GM21515 (cell line): ENCODE data around the gene IP6K3.

ENCODE experiments used
- ATAC-seq: cut with Tn5 transposase; IDR thresholded peaks from one replicate; pipeline ENCODE4 v1.9.1; 2021; ENCODE audit not compliant: unreplicated experiment

The IP6K3 gene

GRCh38 chr6:33746651-33747100 is at the start of gene IP6K3:
Gene IP6K3 (minus strand): TSS chr6:33746905. CDS start chr6:33735476, 11,429 bp downstream.
- ATAC-seq: no peak

DNA sequence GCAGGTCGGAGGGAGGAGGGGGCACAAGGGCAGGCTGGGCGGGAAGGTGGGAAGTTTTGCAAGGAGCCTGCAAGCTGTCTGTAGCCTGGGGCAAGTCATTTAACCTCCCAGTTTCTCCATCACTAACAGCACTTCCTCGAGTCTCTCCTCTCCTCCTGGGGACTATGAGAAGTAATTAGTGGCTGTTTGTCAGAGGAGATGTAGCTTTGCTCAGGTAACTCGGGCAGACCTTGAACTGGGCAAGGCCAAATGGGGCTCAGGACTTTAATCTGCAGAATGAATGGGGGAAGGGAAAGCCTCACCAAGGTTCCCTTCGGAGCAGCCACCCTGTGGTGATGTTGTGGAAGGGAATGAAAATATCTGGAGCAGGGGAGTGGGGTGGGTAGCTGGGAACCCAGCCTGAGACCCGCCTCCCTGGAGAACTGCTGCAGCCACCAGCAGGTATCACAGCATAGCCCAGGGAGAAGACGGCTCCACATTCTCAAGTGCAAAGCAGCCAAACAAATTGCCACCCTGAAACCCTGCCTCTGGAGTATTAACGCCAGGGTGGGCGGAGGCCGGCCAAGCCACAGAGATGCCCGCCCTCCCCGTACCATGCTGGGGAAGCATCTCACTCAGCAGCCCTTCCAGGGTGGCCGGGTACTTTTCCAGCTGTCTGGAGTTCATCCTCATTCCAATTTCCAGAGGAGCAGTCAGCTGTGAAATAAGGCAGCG is 48.4 kb upstream of the IP6K3 start:
- ATAC-seq: no peak

DNA sequence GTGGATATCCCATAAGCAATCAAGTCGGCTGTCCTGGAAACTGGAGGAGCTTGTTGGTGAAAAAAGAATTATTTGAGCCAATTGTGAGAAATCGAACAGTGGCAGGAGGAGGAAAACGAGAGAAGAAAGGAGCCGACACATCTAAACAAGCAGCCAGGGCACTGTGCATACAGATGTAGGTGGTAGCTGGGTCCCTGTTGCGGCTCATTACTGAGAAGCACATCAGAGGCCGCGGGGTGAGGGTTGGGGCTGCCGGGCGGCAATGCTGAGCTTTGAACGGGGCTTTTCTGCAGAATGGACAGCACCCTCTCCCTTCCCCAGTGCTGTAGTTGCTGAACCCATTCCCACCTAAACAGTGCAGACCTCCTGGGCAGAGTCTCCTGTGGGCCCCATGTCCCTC is 46.3 kb upstream of the IP6K3 start:
- ATAC-seq: no peak

GRCh38 chr6:33791620-33792019 is 44.9 kb upstream of the IP6K3 start:
- ATAC-seq: no peak

DNA sequence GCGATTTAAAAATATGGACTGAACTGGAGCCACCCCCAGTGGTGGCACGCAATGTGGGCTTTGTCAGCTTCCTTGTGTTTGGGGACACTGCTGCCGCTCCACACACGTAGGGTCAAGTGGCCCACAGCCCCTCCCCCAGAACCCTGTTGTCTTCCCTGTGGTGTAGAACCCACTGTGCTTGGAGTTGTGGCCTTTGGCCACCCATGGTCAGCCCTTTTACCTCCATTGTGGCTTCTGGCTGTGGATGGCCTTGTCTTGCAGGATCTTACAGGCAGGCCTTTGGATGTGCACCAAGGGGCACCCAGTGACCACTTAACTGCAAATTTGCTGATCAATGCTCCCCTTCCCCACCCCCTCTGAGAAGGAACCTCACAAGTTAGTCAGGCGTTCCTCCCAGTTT is 44.2 kb upstream of the IP6K3 start:
- no peak for ATAC-seq

DNA sequence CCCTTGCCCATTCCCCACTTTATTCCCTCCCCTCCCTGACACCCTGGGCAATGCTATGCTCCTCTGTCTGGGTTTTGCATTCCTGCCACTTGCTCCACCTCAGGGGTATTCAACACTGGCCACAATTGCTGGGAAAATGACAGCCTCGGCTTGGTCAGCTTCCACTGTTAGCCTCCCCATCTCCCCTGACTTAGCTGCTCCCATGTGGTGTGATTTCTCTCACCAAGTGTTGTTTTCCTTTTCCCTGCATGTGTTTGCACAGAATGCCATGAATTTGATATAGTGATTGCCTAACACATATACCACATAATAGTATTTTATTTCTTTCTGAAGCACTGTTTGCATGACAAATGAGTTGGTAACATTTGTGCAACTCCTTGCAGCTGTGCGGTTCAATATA is 43.7 kb upstream of the IP6K3 start:
- no peak for ATAC-seq

DNA sequence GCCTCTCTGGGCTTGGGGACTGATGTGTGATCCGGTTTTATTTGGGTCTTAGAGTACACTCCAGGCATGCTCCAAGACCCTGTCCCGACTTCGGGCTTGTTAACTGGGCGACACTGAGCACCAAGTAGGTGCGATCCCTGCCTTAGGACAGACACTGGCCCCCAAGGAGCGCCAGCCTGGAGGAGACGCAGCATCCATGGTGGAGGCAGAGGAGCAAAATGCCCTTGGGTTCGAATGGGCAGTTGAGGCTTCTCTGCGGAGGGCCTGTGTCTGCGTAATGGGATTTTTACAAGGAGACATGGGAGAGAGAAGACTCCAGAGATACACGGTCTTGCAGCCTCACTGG is 42.8 kb upstream of the IP6K3 start:
- no peak for ATAC-seq

GRCh38 chr6:33788694-33789549 is 42.2 kb upstream of the IP6K3 start, which contains the start of gene LEMD2:
Gene LEMD2 (minus strand): TSS chr6:33789130. CDS start chr6:33789116, 14 bp downstream.
- ATAC-seq: peak; percentile 82

- ATAC-seq: peak; percentile 38
Measured at GRCh38 chr6:33787954-33788693, 41.4 kb upstream of the IP6K3 start.

DNA sequence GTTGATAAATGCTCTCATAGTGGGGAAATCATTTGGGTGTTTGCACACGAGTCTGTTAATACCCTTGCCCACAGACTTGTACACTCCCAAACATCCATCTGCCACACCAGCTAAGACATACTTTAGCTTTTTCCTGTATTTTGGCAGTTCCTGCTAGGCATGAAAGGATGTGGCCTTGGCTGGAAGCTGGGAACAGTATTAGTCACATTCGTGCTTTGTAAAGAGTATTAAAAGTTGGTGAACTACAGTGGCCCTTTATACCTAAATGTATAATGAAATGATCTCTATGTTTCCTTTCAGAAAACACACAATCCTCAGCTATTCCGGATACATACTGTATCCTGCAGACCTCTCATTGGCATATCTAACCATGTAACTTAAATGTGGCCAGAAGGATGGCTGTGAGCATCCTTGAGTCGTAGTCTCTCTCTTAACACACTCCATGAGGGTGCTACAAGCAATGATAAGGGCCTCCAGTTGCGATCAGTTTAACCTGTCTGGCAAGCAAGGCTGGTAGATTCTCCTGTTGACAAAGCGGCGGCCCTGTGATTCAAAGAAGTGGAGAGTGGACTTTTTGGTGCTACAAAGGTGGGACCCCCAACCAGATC is 40.7 kb upstream of the IP6K3 start:
- ATAC-seq: no peak

GRCh38 chr6:33786736-33787135 is 40.0 kb upstream of the IP6K3 start:
- ATAC-seq: no peak

- no peak for ATAC-seq
Measured at GRCh38 chr6:33785778-33786177, 39.1 kb upstream of the IP6K3 start.

DNA sequence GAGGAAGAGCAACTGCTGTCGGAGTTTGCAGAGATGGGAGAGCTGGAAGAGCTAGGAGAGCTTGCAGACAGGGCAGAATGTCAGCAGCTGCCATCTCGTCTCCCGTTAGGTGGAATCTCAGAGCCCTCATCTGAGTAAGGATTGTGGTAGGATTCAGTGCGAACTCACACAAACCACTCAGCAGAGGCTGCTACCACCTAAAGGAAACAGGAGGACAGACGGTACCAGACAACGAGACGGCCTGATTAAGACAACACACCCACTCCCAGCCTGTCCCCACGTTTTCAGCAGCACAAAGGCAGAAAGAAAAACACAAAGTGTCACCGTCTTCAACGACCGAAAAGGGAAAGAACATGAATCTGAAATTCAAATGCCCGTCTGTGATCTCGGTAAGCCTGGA is 38.1 kb upstream of the IP6K3 start:
- no peak for ATAC-seq

GRCh38 chr6:33783781-33784520 is 37.2 kb upstream of the IP6K3 start:
- ATAC-seq: no peak

GRCh38 chr6:33782561-33782960 is 35.9 kb upstream of the IP6K3 start:
- ATAC-seq: no peak

DNA sequence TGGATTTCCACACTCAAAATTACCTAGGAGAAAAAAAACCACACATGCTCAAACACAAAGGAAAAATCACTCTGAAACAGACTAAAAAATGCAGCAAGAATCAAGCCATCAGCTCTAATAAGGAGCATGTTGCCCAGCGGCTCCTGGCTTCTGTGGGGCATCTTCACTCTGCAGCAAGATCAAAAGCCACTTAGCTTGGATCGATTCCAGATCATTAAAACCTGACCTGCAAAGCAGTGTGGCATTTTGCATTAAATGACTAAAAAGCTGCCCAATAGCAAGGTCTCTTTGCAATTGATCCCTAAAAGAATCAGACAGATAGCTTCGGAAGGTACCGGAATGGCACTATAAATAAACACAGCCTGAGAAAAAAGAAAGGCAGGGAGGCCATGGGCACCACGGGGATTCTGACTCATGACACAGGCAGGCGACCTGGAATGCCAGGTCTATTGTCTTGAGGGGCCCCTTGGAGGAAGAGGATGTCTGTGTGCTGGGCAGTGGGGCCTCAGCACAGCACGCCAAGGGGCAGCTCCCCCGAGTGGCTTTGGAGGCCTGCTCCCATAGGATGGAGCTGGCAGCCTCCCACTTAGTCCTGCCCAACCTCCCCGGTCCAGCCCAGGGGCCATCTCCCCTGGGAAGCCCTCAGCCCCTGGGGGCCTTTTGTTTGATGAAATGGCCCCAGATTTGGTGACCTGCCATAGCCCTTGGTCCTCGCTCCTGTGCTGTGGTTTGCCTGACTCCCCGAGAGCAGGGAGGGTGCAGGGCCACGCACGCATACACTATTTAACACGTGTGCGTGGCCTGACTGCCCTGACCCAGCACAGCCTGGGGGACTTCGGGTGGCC is 34.6 kb upstream of the IP6K3 start:
- no peak for ATAC-seq

GRCh38 chr6:33779895-33780294 is 33.2 kb upstream of the IP6K3 start:
- no peak for ATAC-seq

- no peak for ATAC-seq
Measured at GRCh38 chr6:33779290-33779689, 32.6 kb upstream of the IP6K3 start.

- ATAC-seq: no peak
Measured at GRCh38 chr6:33778444-33779121, 31.9 kb upstream of the IP6K3 start.
